Measurements from ENCODE around the gene ANKEF1. TPM values are rescaled to one million over a fixed set of nuclear protein-coding genes. Genes with fewer than 3 reads are reported as not detected.

Gene ANKEF1
- total RNA-seq: 0.52 and 0.72 TPM in 2 replicates

DNA sequence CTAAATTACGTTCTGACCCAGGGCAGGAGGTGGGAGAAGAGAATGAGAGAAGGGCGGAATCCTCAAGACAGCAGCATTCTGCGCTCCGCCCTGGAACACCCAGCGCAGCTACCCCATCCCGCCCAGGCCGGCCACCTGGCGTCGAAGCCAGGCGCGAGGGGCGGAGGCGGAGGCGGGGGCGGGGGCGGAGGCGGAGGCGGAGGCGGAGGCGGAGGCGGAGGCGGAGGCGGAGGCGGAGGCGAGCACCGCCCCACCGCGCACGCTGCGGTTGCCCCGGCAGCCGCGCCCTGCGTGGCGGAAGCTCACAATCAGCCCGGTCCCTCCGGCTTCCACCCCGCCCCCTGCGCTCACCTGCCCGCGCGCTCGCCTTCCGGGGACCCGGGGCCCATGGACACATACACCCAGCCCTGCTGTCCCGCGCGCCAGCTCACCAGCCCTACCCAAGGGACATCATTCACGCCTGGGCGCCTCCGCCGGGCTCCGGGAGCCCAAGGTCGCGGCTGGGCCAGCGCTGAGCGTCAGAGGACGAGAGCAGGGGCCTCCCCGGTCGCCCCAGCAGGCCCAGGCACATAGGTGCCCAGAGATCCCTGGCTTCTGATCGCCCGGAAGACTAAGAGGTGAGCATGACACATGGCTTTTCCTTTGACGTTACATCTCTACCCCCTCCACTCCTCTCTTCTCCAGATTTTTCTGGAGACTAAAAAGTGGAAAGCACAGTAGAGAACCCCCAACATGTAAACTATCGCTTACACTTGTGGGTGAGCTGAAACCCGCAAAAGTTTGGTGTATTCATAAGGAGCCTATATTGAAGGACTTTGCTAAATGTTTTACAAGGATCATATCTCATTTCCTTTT, at the start of gene ANKEF1:
Gene ANKEF1 (plus strand): TSS at position 271 of the 855 bp plus-strand sequence. CDS start 3,315 bp downstream, outside the sequence.

Other genes with a start within 250 kb of the ANKEF1 start
- not detected in 2 replicates for gene PAK5, start 195.9 kb upstream of the ANKEF1 start, total RNA-seq
- 6.6 and 28.2 TPM in 2 replicates for gene SNAP25, start 183.8 kb downstream of the ANKEF1 start, total RNA-seq

Data from epithelial cell of alveolus of lung (primary cell).